NCI-H1105 treated with DMSO at 0.1 percent for 48 hours (cell line): ENCODE data around the gene IFITM2.
A peak's percentile ranks its signal among the peaks of the same experiment; 100 is the strongest.

ENCODE experiments used
- DNase-seq: peaks from one replicate; lab custom pipeline; 2025; lab: John Stamatoyannopoulos, UW

IFITM2 gene

GRCh38 chr11:293271-293851, 14.3 kb upstream of the IFITM2 start:
- no peak for DNase-seq

DNA sequence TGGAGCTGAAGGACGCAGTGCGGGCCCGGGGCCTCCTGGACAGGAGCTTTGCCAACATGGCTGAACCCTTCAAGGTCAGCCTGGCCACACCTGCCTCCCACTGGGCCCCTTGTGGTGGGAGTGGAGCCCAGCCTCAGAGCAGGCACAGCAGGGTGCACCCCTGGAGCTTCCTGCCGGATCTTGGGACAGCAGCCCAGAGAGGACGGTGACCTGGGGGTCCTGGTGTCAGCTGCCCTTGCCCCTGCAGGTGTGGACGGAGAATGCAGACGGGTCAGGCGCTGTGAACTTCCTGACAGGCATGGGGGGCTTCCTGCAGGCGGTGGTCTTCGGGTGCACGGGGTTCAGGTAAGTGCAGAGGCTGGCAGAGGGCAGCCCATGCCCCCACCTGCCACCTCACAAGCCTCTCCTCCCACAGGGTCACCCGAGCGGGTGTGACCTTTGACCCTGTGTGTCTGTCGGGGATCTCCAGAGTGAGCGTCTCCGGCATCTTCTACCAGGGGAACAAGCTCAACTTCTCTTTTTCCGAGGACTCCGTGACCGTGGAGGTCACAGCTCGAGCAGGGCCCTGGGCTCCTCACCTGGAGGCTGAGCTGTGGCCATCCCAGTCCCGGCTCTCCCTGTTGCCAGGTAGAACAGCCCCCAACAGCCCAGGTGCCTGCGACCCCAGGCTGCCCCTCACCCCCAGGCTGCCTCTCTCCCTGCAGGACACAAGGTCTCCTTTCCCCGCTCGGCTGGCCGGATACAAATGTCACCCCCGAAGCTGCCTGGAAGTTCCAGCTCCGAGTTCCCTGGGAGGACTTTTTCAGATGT, 13.6 kb upstream of the IFITM2 start:
- DNase-seq: no peak

GRCh38 chr11:294780-295179, 12.8 kb upstream of the IFITM2 start:
- no peak for DNase-seq

DNA sequence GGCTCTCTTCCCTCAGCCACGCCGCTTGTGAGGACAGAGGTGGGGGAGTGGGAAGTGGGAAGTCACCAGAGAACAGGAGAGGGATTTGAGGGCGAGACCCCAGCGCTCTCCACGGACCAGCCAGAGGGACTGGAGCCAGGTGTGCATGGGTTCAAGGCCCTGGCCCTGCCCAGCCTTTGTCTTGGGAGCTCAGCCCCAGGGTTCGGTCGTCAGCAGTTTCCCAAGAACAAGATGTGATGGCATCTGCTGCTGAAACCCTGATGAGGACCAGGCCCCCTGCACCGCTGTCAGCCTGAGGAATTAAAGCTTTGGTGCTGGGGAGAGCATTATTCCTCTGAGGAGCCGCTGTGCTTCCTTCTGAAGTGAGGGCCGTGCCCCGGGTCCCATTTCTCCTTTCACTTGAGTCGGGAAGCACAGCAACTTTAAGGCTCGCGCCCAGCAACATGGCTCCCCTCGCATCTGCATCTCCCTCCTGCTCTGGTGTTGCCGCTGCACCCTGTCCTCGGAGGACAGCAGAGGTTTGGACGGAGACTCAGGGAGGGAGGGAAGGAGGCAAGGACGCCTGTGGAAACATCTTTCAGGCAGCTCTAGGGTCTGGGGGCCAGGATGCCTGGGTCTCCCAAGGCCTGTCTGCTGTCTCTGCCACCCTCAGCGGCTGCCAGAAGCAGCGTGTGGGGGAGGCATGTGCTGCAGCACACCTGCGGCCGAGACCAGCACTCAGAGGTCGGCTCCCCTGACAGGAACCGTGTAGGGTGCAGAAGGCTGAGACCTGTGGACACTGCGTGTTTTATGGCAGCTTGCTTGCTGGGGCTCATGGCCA, 12.1 kb upstream of the IFITM2 start:
- DNase-seq: no peak

DNA sequence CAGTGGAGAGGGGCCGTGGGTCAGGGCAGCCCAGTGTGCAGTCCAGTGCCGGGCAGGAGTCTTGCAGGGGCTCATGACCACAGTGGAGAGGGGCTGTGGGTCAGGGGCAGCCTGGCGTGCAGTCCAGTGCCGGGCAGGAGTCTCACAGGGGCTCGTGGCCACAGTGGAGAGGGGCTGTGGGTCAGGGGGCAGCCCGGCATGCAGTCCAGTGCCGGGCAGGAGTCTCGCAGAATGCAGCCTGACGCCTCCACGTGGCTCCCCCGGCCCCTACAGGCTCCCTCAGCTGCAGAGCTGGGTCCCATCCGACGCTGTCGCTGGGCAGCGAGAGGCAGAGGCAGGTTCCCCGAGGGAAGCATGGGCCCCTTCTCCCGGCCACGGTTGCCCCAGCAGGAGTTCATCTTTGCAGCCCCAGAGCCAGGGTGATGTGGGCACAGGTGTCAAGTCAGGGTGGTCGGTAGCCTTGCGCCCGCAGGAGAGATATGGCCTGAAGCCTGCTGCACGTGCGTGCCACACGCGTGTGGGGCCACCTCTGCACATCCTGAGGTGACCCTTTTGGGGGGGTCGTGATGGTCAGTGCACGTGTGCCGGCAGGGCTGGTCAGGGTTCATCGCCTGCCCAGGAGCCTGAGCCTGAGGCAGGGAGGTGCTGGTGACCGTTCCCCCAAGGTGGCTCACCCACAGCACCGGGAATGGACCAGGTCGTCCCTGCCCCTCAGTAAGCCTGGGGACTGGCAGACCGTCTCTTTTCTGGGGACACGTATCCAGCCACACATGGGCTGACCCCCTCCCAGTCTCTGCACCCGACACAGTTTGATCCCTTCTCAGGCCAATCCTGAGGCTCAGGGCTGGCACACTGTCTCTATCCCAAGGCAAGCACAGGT, 11.2 kb upstream of the IFITM2 start:
- DNase-seq: no peak

- DNase-seq: no peak
These were observed 10.5 kb upstream of the IFITM2 start for GRCh38 chr11:297051-297585.

GRCh38 chr11:297586-298405, 9.8 kb upstream of the IFITM2 start:
- no peak for DNase-seq

DNA sequence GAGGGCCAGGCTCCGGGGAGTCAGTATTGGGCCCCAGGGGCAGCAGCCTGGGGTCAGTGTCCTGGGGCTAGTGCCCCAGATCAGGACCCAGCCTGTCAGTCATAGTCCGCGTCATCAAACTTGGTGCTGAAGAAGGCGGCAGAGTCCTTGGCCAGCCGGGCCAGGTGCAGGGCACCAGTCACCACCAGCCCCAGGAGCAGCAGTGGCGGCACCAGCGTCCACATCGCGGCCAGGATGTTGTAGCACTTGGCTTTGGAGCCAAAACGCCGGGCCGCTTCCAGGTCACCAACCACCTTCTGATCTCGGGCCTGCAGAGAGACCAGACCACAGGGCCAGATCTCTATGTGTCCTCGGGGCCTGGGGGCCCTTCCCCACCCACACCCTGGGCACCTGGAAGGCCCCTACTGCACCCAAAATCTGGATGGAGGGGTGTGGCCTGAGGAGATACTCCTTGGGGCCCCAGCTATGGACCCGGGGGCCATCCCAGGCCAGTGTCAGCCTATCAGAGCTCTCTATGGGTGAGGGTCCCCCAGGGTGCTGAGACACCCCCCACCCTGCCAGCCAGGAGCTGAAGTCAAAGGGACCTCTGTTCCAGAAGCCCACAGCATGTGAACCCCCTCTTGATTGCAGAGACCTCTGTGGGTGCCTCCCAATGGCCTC, 9.1 kb upstream of the IFITM2 start:
- no peak for DNase-seq

DNA sequence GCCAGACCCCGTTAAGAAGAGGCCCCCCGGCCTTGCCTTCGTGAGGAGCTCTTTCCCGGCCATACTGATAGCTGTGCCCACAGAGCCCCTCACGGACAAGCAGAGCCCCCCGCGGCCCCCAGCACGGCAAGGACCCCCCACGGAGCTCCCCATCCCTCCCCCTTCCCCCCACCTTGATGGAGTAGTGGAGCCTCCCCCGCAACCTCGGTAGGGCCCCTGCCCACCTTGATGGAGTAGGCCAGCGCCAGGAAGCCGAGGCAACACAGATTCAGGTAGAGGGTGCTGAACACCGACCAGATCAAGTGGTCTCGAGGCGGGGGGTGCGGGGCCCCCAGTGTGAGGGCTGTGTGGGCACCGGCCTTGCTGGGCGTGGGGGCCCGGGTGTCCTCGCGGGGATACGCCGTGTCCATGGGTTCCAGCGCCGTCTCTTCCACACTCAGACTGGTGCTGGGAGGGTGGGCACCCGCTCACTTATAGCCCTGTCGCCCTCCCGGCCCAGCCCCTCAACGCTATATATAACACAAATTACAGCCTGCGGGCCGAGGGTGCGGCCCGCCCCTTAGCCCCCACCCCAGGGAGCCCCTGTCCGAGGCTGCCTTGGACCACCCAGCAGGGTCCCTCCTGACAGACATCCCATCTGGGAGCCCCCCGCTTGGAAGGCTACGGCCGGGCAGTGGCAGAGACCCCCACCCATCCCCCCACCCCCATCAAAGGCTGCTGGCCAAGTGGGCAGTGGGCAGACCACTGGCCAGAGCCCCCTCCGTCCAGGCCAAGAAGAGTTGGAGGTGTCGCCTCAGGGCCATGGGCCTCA, 8.3 kb upstream of the IFITM2 start, which contains the start of gene IFITM5:
IFITM5 (minus strand) TSS at position 446 of the 811 bp plus-strand sequence; CDS start at position 410, 36 bp downstream.
- no peak for DNase-seq

DNA sequence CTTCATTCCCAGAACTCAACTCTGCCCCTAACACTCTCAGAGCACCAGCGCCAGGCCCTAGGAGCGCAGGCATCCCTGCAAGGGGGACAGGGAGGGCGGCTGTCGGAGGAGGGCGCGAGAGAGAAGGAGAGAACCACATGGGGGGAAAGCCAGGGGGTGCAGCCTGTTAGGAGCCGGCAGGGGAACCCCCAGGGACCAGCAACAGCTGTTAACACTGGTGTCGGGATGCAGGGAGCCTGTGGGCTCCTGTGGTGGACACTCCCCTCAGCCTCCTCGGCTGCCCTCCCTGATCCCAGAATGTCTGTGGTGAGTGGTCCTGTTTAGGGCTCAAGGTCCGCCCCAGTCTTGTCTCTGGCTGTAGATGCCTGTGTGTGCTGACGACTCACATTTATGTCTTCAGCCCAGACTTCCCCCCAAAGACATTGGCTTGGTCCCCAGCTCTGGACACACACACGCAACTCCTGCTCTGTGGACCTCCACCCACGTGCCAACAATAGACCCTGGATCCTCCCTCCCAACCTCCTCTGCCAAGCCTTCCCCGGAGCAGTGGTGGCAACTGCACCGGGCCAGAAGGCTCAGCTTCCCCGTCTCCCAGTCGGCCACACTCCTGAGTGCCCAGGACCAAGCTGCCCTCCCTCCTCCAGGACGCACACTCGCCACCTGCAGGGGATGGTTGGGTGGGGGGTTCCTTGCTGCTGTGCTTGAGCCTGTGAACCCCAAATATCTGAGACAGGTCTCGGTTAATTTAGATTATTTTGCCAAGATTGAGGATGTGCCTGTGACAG, 7.5 kb upstream of the IFITM2 start:
- DNase-seq: no peak

GRCh38 chr11:303363-303762, 4.3 kb upstream of the IFITM2 start:
- DNase-seq: no peak

GRCh38 chr11:304061-304506, 3.5 kb upstream of the IFITM2 start:
- no peak for DNase-seq

DNA sequence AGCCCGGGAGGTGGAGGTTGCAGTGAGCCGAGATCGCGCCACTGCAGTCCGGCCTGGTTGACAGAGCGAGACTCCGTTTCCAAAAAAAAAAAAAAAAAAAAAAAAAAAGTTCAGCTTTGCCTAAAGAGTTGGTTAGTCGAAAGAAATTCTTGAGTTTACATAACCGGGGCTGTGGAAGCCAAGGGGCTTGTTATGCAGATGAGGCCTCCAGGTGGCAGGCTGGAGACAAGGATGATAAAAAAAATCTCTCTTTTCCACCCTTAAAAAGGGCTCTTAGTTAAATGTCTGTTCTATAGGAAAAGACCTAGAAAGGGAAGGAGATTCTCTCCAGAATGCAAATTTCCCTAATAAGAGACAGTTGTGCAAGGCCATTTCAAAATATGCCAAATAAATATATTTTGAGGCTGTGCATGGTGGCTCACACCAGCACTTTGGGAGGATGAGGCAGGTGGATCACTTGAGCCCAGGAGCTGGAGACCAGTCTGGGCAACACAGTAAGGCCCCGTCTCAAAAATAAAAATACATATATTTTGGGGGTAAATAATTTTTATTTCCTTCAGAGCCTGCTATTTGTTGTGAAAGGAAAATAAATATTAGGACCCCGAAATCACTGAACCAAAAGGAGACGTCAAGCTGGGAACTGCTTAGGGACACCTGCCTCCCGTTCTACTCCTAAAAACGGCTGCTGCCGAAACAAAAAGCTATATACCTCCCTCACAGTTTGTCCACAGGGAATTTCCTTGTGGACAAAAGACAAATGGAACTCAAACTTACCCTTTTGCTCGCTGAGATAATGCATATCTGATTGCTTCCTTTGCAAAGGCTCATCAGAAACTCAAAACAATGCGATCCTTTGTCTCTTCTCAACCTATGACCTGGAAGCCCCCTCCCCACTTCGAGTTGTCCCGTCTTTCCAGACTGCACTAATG, 2.4 kb upstream of the IFITM2 start:
- DNase-seq: peak; percentile 38

DNA sequence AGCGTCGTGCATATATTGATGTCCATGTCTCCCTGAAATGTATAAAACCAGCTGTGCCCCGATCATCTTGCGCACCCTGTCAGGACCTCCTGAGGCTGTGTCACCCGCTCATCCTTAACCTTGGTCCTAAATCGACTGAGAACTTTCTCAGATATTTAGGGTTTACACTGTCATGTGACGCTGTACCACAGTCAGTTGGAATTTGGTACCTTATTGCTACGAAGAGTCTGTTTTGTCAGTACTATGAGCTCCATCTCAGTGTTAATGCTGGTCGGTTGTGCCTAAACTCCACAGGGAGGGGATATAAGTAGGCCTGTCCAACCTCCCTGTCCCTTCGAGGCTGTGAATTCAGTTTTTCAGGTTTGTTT, 1.8 kb upstream of the IFITM2 start:
- DNase-seq: no peak

- no peak for DNase-seq
These were observed 808 bp upstream of the IFITM2 start for GRCh38 chr11:306645-307371.
